A673 (cell line): ENCODE results near the gene ARHGEF9.

ENCODE experiments used
- EZH2 ChIP-seq: fragments of 200-600 bp; sonication (generic); IDR thresholded peaks from 2 replicates; pipeline ENCODE4 v1.6.1; 2017; ENCODE audit warnings: borderline replicate concordance, low read depth, mild to moderate bottlenecking, mixed read lengths, antibody characterized with exemption, low read length; ENCODE audit not compliant: poor library complexity, severe bottlenecking
- TF ChIP-seq, protein P1 (sequence below): fragments of 300-800, 200-600 bp; sonication (generic); conservative IDR thresholded peaks from 2 replicates; pipeline ENCODE4 v1.5.1; 2017; ENCODE audit warnings: low read depth, mild to moderate bottlenecking, antibody characterized with exemption, low read length, moderate library complexity, mixed read lengths

DNA sequence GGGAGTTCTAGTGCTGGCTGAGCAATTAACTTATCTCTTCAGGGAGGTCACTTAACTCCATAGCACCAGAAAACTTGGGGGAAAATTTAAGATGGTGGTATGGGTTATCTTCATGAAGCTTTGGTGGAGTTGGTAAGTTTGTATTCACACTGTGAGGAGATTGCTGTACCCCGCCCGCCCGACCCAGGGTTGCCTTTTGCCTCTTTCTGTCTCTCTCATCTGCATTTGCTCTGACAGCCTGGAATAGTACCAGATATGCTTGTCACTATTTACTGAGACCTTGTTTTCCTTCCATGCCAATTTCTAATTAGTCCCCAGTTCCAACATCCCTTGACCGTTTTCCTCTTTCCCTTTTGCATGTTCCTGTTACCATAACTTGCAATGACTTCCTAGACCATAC, 33.1 kb upstream of the ARHGEF9 start:
- TF ChIP-seq, protein P1, sequence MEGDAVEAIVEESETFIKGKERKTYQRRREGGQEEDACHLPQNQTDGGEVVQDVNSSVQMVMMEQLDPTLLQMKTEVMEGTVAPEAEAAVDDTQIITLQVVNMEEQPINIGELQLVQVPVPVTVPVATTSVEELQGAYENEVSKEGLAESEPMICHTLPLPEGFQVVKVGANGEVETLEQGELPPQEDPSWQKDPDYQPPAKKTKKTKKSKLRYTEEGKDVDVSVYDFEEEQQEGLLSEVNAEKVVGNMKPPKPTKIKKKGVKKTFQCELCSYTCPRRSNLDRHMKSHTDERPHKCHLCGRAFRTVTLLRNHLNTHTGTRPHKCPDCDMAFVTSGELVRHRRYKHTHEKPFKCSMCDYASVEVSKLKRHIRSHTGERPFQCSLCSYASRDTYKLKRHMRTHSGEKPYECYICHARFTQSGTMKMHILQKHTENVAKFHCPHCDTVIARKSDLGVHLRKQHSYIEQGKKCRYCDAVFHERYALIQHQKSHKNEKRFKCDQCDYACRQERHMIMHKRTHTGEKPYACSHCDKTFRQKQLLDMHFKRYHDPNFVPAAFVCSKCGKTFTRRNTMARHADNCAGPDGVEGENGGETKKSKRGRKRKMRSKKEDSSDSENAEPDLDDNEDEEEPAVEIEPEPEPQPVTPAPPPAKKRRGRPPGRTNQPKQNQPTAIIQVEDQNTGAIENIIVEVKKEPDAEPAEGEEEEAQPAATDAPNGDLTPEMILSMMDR: no peak
- TF ChIP-seq EZH2: no peak
